GM21447 (cell line): ENCODE results near the gene PRR20B.
"Not testable (repeated sequence)": the region's sequence is repeated elsewhere in the genome, so short reads cannot be mapped to it uniquely, and the experiment has no call there.

Experiments used
- ATAC-seq: cut with Tn5 transposase; IDR thresholded peaks from one replicate; pipeline ENCODE4 v1.9.1; 2021; ENCODE audit not compliant: unreplicated experiment

PRR20B gene

DNA sequence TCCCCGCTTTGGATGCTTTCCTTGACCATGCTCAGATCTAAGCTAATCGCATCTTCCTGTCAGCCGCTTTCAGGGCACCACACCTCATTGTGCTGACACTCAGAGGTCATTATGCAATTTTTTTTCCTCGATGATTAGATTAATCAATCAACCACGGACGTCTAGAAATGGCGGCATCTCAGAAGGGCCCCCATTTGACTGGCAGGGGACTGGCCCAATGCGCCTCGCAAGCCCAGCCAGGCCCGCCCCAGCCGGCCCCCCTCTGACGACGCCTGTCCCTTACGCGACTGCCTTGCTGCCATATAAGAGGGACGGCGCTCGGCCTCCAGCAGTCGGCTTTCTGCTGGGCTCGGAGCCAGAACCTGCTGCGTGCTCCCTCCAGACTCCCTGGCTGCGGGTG is at the start of gene PRR20B:
TSS of gene PRR20B (plus strand) at position 301 of the 400 bp plus-strand sequence. CDS start 387 bp downstream, outside the sequence.
- not testable (repeated sequence) for ATAC-seq

DNA sequence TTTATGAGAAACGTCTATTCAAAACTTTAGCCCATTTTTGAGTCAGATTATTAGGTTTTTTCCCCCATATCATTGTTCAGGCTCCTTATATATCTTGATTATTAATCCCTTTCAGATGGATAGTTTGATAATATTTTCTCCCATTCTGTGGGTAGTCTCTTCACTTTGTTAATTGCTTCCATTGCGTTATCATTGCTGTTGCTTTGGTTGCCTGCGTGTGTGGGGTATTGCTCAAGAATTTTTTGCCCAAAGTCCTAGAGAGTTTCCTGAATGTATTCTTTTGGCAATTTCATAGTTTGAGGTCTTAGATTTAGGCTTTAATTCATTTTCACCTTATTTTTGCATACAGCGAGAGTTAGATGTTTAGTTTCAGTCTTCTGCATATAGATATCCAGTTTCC is 32.3 kb upstream of the PRR20B start:
- no peak for ATAC-seq

- ATAC-seq: no peak
Measured at GRCh38 chr13:57123681-57124080, 23.6 kb upstream of the PRR20B start.

DNA sequence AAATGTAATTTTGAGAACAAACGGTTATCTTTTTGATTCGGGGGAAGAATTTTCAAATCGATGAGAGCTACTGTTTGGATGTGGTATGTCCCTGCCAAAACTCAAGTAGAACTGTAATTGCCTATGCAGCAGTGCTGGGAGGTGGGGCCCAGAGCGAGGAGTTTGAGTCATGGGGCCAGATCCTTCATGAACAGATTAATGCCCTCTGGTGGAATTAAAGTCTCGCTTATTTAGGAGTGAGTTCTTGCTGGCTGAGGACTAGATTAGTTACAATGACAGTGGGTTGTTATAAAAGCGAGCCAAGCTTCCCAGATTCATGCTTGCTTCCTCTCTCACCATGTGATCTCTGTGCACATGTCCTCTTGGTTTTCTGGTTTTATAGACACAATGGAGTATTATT is 18.4 kb upstream of the PRR20B start:
- ATAC-seq: no peak

DNA sequence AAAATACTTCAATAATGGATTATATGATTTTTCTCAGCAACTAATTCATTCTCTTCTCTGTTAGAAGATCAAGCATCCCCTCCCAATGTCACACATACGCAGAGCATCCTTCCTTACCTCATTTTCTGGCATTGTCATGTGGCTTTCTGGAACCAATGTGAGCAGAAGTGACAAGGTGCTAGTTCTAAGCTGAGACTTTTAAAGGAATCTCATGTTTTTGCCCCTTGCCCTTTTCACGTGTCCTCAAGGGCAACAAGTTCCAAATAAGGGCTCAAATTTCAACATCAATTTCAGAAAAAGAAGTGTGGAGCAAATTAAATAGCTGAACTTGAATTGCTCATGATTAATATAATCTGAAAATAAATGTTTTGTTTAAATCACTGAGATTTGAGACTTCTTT is 11.2 kb upstream of the PRR20B start:
- ATAC-seq: no peak

- ATAC-seq: no peak
Measured at GRCh38 chr13:57137585-57137984, 9.7 kb upstream of the PRR20B start.

GRCh38 chr13:57138988-57139387 is 8.3 kb upstream of the PRR20B start:
- no peak for ATAC-seq

DNA sequence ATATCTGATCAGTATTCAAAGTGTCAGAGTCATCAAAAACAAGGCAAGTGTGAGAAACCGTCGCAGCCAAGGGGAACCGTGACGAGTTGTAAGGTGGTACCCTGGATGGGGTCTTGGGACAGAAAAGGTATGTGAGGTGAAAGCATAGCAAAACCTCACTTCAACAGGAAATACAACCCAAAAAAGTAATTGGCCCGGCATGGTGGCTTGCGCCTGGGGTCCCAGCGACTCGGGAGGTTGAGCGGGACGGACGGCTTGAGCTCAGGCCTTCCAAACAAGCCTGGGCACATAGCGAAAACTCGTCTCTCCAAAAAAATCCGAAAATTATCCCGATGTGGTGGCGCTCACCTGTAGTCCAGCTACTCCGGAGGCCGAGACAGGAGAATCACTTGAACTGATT is 7.5 kb upstream of the PRR20B start:
- ATAC-seq: not testable (repeated sequence)

- ATAC-seq: not testable (repeated sequence)
Measured at GRCh38 chr13:57140235-57140968, 6.9 kb upstream of the PRR20B start, which contains the start of gene PRR20A. Gene PRR20A, plus strand, starts transcription at chr13:57140918. Its CDS starts 387 bp downstream, at chr13:57141305.

- ATAC-seq: not testable (repeated sequence)
Measured at GRCh38 chr13:57148106-57148505, 818 bp downstream of the PRR20B start.

DNA sequence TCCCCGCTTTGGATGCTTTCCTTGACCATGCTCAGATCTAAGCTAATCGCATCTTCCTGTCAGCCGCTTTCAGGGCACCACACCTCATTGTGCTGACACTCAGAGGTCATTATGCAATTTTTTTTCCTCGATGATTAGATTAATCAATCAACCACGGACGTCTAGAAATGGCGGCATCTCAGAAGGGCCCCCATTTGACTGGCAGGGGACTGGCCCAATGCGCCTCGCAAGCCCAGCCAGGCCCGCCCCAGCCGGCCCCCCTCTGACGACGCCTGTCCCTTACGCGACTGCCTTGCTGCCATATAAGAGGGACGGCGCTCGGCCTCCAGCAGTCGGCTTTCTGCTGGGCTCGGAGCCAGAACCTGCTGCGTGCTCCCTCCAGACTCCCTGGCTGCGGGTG is 6.5 kb downstream of the PRR20B start, which contains the start of gene PRR20C:
TSS of gene PRR20C (plus strand) at position 301 of the 400 bp plus-strand sequence. CDS start 387 bp downstream, outside the sequence.
- ATAC-seq: not testable (repeated sequence)

DNA sequence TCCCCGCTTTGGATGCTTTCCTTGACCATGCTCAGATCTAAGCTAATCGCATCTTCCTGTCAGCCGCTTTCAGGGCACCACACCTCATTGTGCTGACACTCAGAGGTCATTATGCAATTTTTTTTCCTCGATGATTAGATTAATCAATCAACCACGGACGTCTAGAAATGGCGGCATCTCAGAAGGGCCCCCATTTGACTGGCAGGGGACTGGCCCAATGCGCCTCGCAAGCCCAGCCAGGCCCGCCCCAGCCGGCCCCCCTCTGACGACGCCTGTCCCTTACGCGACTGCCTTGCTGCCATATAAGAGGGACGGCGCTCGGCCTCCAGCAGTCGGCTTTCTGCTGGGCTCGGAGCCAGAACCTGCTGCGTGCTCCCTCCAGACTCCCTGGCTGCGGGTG is 13.0 kb downstream of the PRR20B start, which contains the start of gene PRR20D:
TSS of gene PRR20D (plus strand) at position 301 of the 400 bp plus-strand sequence. CDS start 387 bp downstream, outside the sequence.
- not testable (repeated sequence) for ATAC-seq

- ATAC-seq: not testable (repeated sequence)
Measured at GRCh38 chr13:57166897-57167296, 19.6 kb downstream of the PRR20B start, which contains the start of gene PRR20E. Gene PRR20E, plus strand, starts transcription at chr13:57167197. Its CDS starts 387 bp downstream, at chr13:57167584.

DNA sequence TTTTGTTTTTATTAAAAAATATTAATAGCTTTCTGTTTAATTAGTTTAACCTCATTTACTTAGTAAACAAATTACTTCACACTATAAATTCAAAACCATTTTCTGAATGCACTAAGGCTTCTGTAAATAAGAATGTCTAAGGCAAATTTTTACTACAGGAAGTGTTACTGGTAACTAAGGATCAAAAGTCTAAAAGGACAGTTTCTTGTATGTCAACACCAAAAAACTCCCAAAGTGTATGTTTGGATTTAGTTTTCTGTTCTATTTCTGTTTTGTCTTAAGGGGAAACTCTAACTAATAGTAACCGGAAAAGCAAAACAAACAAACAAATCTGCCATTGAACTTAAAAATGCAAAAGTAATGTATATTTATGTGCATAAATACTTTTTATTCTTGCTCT is 44.4 kb downstream of the PRR20B start:
- no peak for ATAC-seq
